Caki2 (cell line): ENCODE measurements around the gene GMCL1. TPM values are rescaled to one million over a fixed set of nuclear protein-coding genes. Genes with fewer than 3 reads are reported as not detected.
A peak's percentile ranks its signal among the peaks of the same experiment; 100 is the strongest.
"Not testable (repeated sequence)": the region's sequence is repeated elsewhere in the genome, so short reads cannot be mapped to it uniquely, and the experiment has no call there.

Experiments used
- DNase-seq: peaks from one replicate; pipeline ENCODE4 v3.0.0-alpha.2; 2015; ENCODE audit warnings: low read depth
- in situ Hi-C: cut with HindIII; loops from 2 replicates; pipeline ENCODE4 v1.10.0; 2016; ENCODE audit warnings: low sequenced_read_pairs, low pct_unique_long_range_greater_than_20kb, mixed read lengths
- total RNA-seq: library from RNA; depleted of rRNA; stranded (reverse); fragments of >200 nt; shearing (Covaris generic); gene quantifications from 2 replicates; pipeline ENCODE4 v1.2.3, GENCODE V29; 2014; ENCODE audit warnings: low replicate concordance

The GMCL1 gene
- total RNA-seq, 1 experiment from 2014 or later, result 16.9 TPM

DNA sequence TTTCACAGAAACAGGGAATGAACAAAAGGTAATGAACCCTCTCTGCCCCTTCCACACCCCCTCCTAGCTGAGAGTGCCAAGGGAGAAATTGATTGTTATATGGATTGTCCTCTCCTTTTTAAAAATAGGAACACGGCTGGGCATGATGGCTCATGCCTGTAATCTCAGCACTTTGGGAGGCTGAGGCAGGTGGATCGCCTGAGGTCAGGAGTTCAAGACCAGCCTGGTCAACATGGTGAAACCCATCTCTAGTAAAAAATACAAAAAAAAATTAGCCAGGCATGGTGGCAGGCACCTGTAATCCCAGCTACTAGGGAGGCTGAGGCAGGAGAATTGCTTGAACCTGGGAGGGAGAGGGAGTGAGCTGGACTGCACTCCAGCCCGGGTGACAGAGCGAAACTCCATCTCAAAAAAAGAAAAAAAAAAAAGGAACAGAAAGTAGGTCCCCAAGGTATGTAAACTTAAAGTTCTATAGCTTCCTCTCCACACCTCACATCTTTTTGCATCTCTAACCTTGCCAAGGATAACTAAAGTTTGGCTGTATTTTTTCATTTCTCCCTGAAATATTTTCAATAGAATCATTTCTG lies 26.6 kb upstream of the GMCL1 start:
- DNase-seq, in situ Hi-C loops: not testable (repeated sequence)

DNA sequence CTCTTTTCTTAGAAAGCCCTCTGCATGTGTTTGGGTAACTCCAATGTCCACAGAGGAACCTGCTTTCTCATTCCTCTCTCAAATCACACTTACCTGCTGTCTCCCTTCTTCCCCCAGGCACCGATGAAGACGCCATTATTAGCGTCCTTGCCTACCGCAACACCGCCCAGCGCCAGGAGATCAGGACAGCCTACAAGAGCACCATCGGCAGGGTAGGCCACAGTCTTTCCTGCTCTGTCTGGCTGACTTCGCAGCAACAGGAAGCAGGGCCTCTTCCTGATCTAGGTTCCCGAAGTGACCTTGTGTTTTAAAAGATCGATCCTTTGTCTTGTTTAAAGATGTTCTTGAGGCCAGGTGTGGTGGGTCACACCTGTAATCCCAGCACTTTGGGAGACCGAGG lies 25.0 kb upstream of the GMCL1 start:
- in situ Hi-C loops, result no loop called here

DNA sequence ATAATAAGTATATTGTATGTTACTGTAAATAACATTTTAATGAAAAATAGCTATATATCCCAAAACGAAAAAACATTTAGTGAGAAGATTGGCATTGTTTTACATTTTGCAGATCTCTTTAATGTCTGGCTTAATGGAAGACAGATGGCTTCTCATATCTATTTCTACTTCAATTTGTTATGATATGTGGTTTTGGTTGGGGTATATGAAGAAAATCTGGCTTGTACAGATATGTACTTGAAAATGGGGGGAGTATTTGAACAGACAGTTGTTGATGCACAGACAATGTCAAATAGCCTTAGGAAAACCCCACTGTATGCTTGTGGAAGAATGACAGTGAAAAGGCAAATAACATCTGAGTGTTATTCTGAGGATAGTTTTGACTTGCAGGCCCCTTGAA lies 23.6 kb upstream of the GMCL1 start:
- in situ Hi-C loops, result no loop called here
- no peak for DNase-seq

More for the DNA sequence above, 25.0 kb upstream of the GMCL1 start:
- no peak for DNase-seq

DNA sequence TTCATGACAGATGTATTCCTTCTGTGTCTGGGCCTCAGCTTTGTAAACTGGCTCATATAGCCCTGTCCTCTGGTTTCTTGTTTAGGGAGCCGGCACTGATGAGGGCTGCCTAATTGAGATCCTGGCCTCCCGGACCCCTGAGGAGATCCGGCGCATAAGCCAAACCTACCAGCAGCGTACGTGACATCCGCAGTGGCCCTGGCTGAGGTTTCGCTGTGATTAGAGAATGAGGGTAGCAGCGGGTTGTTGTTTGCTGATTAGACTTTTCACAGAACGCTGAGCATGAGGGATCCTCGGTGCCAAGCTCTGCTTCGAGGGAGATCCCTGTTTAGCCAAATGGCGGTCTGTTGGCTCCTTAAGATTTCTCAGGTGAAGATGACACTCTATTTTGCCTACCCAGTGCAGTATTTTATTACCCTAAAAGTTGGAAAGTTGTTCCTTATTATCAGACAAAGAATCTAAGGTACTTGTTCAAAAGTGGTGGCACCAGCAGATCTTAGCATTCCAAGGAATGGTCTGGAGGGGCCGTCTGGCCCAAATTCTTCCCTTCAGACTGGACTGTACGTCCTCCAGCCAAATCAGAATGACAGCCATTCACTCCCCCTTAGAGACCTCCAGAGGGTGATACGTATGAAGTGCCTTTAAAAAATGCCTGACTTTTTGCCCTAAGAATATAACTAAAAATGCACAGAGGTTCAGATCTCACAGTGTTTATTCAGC lies 21.5 kb upstream of the GMCL1 start:
- in situ Hi-C loops, result no loop called here
- no peak for DNase-seq

DNA sequence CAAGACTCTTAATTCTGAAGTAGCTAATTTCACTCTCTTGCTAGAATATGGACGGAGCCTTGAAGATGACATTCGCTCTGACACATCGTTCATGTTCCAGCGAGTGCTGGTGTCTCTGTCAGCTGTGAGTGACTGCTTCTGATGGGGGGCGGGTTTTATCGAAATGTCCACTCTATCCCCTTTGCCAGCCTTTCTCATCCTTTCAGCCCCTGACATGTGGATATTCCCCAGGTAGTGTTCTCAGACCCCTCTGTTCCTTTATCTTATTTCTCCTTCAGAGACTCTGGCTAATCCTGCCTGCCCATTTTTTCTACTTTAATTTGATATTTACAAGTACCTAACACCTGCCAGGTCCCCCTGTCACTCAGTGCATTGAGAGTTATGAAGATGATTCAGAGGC lies 18.9 kb upstream of the GMCL1 start:
- DNase-seq, result no peak
- in situ Hi-C loops, result no loop called here

DNA sequence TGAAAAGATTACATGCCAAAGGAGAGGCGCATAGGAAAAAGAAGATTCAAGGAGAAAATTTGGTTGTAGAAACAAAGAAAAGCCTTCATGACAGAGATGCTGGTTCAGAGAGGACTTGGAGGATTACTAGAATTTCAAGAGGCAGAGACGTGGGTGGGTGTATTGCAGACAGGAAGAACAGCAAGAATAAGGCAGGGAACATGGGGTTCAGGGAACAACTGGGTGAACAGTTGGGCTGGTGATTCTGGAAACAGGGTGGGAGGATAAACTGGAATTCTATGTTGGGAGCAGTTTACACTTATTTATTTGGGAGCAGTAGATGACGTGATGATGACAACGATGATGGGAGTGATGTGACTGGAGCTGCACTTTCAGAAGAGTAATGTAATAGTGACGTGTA lies 18.4 kb upstream of the GMCL1 start:
- DNase-seq, result no peak
- in situ Hi-C loops, result no loop called here

DNA sequence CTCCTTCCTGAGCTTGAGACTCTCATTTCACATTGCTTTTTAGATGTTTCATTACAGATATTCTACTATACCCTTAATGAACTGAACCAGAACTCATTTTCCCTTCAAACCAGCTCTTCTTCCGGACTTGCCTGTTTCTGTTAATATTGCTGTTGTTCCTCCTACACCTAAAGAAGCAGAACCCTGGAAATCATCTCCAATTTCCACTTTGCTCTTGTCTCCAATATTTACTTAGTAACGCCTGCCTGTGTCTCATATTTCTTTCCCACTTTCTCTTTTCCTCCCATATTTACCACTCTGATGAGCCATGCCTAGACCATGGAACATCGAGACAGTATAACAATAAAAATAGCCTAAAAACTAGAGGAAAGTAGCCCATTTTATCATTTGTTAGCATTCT lies 17.9 kb upstream of the GMCL1 start:
- in situ Hi-C loops, result no loop called here

DNA sequence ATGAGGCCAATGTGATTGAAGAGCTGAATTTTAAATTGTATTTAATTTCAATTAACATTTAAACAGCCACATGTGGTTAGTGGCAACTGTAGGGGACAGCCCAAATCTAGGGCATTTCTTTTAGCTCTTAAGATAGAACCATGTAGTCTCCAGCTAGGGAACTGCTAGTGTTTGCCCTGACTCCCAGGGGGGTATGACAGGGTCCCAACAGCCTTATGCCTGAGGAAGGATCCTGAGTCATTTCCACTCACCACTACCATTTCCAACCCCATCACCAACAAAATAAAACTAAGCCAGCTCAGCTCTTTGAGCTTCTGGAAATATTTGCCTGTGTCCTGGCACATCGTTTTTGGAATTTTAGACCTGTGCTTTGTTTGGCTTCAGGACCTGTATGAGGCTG lies 13.7 kb upstream of the GMCL1 start:
- in situ Hi-C loops, result no loop called here
- DNase-seq, result no peak

More for the DNA sequence above, 17.9 kb upstream of the GMCL1 start:
- DNase-seq, result no peak

DNA sequence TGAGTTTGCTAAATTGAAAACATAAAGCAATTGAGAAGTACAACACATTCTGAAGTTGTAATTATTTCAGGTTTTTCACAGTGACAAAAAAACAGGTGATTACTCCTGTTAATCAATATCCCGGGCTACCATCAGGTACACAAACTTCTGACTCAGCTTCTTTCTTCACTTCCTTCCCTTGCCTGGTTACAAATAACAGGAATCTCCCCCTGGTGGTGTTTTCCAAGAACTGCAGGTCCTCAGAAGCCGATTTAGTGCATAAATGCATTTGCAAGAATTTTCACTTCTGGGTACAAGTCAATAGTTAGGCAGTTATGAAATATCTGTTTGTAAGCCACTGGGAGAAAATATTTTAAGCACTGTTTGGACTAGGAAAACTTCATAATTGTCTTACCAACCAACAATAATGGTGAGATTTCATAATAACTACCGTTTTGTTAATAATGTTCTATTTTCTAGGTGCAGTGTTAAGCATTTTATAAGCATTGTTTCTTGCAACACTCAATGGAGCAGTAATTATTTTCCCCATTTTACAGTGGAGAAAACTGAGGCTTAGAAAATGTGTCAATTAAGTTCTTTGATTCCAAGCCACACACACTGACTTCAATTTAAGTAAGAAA lies 12.4 kb upstream of the GMCL1 start:
- peak; percentile 80 for DNase-seq
- in situ Hi-C loops, result no loop called here

DNA sequence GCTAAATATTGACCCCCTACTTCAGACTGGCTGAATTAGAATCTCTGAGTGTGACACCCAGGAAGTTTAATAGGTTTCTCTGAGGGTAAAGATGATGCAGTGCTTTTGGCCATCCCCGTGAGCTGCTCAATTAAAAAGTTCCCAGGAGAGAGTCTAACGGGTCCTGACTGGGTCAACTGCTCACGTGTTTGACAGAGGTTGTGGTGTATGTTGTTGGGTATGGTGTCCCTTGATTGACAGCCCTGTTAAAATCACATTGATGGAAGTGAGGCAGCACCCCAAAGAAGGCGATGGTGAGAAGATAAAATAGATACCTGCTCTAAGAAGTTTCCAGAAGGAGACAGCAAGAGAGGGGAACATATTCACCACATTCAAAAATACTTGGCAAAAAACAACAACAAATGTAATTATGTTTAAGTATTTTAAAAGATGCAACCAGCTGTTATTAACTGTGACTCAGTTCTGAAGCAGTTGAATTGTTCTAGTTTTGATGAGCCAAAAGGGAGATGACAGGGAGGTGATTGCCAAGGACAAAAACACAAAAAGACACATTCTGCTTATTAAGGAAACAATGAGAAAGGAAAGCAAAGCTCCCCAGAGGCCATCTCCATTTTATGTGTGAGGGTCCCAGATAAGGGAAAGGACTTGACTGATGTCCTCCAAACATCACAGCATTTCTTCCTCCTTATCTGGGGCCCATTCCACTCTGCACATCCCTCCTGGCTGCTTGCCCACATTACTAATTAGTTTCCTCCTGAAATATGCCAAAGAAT lies 11.5 kb upstream of the GMCL1 start:
- in situ Hi-C loops, result no loop called here
- no peak for DNase-seq

DNA sequence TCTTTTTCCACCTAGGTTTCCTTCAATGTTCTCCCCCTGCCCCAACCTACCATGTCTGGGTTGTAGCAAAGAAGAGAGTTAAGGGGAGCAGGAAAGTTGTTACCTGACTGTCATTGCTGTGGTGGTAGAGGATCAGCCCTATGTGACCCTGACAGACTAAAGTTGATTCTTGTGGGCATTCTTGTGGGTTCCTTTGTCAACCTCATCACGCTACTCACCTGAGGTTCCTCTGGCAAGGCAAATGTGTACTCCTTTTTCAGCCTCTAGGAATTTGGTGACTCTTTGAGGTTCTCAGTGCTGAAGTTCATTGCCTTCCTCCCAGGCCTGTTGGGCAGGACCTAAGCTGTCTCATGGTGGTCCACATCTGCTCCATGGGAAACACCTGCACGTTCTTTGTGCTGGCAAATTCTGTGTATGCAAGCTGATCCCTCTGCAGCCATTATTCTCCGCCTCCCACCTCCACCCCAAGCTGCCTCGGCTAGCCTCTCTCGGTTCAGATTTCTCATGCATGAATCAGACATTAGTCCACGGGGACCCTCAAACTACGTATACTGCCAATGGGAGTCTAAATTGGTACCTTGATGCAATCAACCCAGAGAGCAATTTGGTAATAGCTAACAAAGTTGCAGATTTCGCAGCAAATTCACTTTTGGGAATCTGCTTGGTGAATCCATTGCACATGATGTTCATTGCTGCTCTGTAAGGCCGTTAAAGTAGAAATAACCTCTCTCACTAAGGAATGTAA lies 1.5 kb upstream of the GMCL1 start:
- in situ Hi-C loops, result no loop called here
- no peak for DNase-seq

DNA sequence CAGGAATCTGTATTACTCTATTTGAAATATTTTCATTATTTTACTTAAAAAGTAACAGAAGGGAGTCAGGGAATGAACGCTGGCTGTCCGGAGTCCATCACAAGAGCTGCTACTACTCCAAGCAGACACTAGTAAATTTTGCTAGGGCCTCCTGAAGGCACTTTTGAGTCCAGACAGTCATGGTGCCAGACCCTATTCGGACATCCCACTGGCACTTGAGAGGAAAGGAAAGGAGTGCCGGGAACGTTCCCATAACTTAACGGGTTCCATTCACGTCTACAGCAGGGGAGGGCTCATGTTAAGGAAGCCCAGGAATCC lies 563 bp upstream of the GMCL1 start:
- DNase-seq, result no peak

DNA sequence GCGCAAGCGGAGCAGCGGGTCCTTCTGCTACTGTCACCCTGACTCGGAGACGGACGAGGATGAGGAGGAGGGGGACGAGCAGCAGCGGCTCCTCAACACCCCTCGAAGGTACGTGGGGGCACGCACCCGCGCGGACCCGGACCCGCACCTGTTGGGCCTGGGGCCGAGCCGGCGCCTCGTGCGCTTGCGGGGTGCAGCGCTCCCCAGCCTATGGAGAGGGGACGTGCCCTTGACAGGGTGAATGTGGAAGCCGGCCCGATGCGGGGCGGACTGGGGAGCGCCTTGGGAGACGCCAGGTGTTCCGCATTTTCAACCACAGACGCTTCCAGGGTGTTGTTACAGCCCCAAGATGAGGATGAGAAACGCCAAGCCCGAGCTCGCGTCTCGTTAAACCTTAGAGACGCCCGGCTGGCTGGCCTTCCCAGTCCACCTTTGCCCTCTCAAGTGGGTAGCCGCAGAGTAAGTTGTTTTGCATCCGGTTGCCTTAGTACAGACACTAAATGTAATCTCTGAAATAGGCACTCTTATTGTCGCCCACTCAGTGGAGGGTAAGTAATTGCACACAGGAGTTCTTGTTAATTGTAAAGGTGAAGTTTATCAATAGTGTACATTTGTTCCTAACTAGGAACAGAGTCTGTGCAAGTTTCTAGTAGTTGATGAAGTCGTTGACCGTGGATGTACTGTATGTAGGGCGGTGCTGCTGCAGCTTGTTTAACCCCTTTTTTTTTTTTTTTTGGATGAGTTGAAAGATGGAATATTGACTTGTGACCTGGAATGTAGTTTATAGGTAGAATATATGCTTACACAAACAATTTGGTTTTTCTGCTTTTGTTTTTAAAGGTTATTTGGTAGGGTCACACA lies 815 bp downstream of the GMCL1 start:
- in situ Hi-C loops, result no loop called here
- peak; percentile 48 for DNase-seq

More for the DNA sequence above, 563 bp upstream of the GMCL1 start:
- in situ Hi-C loops, result no loop called here

DNA sequence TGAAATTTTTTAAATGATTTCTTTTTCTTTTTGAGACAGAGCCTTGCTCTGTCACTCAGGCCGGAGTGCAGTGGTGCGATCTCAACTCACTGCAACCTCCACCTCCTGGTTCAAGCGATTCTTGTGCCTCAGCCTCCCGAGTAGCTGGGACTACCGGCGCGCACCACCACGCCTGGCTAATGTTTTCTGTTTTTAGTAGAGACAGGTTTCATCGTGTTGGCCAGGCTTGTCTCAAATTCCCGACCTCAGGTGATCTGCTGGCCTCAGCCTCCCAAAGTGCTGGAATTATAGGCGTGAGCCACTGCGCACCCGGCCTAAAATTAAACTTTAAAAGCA lies 1.4 kb downstream of the GMCL1 start:
- DNase-seq, in situ Hi-C loops: not testable (repeated sequence)

DNA sequence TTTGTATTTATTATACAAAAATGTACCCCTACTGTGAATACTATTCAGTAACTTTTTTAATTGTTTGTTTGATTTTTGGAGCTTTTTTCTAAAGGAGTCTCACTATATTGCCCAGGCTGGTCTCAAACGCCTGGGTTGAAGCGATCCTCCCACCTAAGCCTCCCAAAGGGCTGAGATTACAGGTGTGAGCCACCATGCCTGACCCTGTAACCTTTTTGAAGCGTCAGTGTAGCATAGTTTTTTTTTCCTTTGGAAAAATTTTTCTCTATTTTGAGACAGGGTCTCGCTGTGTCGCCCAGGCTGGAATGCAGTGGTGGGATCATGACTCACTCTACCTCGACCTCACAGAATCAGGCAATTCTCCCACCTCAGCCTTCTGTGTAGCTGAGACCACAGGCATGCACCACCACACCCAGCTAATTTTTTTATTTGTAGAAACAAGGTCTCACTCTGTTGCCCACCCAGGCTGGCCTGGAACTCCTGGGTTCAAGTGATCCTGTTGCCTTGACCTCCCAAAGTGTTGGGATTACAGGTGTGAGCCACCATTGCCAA lies 2.0 kb downstream of the GMCL1 start:
- in situ Hi-C loops, result no loop called here
- no peak for DNase-seq

DNA sequence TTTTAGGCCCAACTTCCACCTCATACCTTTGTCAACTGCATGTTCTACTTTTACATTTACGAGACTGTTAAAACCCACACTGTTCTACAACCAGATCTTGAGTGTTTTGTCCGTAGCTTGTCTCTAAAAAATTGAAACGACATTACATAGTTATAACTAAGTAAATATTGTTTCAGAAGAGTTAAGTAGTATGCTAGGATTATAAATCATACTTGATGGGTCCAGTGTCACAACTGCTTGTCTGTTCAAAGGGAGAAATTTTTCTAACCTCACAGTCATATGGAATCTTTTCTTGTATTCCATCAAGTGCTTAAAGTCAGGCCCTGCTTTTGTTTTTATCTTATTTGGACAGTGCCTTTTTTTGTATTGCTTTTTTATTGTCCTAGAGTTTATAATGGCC lies 4.3 kb downstream of the GMCL1 start:
- in situ Hi-C loops, result no loop called here
- no peak for DNase-seq

DNA sequence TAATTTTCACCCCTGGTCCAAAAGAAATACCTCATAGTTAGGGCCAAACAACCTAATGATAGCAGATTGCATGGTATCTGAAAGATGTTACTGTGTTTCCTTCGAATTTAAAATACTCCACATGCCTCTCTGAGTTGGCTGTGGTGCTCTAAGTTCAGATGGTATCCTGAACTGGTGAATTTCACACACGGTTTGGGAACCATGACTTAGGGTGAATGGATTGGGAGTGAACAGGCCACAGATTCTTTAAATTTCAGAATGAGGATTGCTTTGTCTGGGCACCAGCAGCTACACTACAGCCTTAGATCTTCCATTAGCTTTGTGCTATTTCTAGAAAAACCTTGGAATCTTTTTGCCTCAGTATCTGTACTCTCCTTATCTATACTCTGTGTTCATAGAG lies 6.2 kb downstream of the GMCL1 start:
- in situ Hi-C loops, result no loop called here
- DNase-seq, result no peak

DNA sequence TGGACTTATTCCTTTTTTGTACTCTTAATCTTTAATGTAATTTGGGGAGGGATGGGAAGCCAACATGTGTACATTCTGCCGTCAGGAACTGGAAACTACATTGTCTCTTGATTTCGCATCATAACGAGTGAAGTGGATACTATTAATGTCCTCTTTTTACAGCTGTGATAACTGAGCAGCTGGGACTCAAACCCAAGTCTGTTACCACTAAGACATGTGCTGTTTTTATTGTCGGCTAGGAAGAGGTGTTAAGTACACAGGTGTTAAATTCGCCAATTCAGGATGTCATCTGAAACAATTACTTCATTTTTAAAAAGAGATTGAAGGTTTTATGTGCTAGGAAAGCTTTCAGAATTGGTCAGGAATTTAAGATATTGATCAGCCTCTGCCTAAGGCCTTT lies 6.9 kb downstream of the GMCL1 start:
- in situ Hi-C loops, result no loop called here
- no peak for DNase-seq
